Subcutaneous abdominal adipose tissue (tissue), 5 donors: ENCODE results near the gene HMGA1.

Experiments used
- H3K27ac ChIP-seq: one replicate; pipeline ENCODE4 v1.7.0; 2013; ENCODE audit warnings: low read depth, mild to moderate bottlenecking, inconsistent platforms, low read length, moderate library complexity
- H3K27me3 ChIP-seq, 5 donors: one replicate each; pipeline ENCODE4 v1.7.0; 2013; ENCODE audit warnings: low read length in 5 of 5, inconsistent platforms in 1 of 5; ENCODE audit not compliant: control insufficient read depth in 5 of 5, insufficient read depth in 4 of 5
- H3K36me3 ChIP-seq, 5 donors: one replicate each; pipeline ENCODE4 v1.7.0; 2013; ENCODE audit warnings: low read length in 5 of 5; ENCODE audit not compliant: control insufficient read depth in 5 of 5, insufficient read depth in 5 of 5
- H3K4me1 ChIP-seq, 5 donors: one replicate each; pipeline ENCODE4 v1.7.0; 2013; ENCODE audit warnings: low read length in 5 of 5, mild to moderate bottlenecking in 3 of 5, moderate library complexity in 1 of 5; ENCODE audit not compliant: control insufficient read depth in 5 of 5, insufficient read depth in 5 of 5
- H3K4me3 ChIP-seq, 5 donors: one replicate each; pipeline ENCODE4 v1.7.0; 2013; ENCODE audit warnings: low read length in 5 of 5, low read depth in 1 of 5
- H3K9ac ChIP-seq, 5 donors: one replicate each; pipeline ENCODE4 v1.7.0; 2013; ENCODE audit warnings: low read length in 5 of 5, mild to moderate bottlenecking in 4 of 5, moderate library complexity in 3 of 5
- H3K9me3 ChIP-seq, 5 donors: one replicate each; pipeline ENCODE4 v1.7.0; 2013; ENCODE audit warnings: low read length in 5 of 5; ENCODE audit not compliant: control insufficient read depth in 5 of 5
- donor health status: healthy.
- donor health status: healthy.
- donor health status: healthy.
- donor health status: healthy.
- donor health status: healthy.

HMGA1 gene

DNA sequence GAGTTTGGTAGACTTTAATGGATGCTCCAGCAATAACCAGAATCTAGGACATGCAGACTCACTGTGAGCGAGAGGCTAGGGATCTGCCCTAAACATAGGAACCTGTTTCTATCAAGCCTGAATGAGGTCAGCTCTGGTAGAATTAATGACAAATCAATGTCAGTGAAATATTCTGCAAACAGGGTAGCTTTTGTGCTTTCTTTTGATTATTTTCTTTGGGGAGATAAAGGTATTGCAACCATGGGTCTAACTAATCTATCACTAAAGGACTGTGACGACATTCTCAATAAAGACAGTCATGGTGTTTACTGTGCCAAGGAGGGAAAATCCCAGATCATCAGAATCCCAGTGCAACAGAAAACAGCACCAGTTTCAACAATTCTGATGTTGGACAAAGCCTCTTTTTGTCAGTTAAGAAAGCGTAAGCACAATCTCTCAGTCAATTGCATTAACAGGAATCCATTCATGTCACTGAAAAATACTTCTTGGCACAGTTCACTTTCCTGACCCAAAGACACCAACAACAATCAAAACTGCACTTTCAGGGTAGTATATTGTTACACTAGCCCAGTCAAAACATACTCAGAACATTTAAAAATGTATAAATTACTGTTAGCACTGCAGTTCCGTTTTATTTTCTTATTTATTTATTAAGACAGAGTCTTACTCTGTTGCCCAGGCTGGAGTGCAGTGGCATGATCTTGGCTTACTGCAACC is 48.9 kb downstream of the HMGA1 start:
- Histone ChIP-seq H3K4me1 (peaks cover 7 to 60% (median 36%) of the 10 kb centered on the region in 5 donors), H3K27me3 (no peaks in the 10 kb centered on the region), H3K9ac (no peak overlapping the region), H3K27ac (no peak overlapping the region), H3K36me3 (peaks cover 0 to 9% (median 2%) of the 10 kb centered on the region in 5 donors), H3K9me3 (peaks cover 0 to 3% (median 0%) of the 10 kb centered on the region in 5 donors), H3K4me3 (no peak overlapping the region)

DNA sequence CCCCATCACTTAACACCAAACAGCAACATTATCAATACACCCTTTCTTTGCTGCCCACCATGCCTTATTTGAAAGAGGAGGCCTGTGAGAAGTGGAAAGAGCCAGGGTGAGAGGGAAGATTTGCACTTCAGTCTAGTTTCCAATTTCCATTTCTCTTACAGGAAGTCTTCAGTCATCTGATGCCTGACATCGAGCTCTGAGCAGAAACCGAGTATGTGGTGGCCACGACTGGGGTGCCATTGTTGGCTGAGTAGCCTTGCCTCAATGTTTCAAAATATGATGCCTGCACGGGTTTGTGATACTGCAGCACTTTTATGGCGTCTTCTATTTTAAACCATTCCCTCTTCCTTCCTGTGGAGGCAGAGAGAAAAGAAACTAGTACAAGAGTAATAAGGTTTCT is 51.9 kb downstream of the HMGA1 start:
- Histone ChIP-seq H3K27me3 (no peaks in the 10 kb centered on the region), H3K9ac (no peak overlapping the region), H3K4me3 (no peak overlapping the region), H3K4me1 (peaks cover 7 to 46% (median 36%) of the 10 kb centered on the region in 5 donors), H3K27ac (no peak overlapping the region), H3K36me3 (peaks cover 3 to 25% (median 18%) of the 10 kb centered on the region in 5 donors), H3K9me3 (peaks cover 0 to 3% (median 0%) of the 10 kb centered on the region in 5 donors)

DNA sequence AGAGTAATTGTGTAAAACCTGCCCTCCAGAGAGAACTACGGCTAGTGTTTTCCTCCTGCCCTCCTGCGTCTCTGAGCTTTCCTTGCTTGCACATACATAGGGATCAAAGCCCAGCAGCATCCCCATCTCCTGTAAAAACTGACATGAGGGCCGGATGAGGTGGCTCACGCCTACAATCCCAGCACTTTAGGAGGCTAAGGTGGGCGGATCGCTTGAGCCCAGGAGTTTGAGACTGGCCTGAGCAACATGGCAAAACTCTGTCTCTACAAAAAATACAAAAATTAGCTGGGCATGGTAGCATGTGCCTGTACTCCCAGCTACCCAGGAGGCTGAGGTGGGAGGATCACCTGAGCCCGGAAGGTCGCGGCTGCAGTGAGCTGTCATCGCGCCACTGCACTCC is 52.5 kb downstream of the HMGA1 start:
- Histone ChIP-seq H3K4me3 (no peak overlapping the region), H3K36me3 (peaks cover 4 to 30% (median 20%) of the 10 kb centered on the region in 5 donors), H3K27me3 (no peaks in the 10 kb centered on the region), H3K9me3 (peaks cover 0 to 3% (median 0%) of the 10 kb centered on the region in 5 donors), H3K4me1 (peaks cover 7 to 41% (median 32%) of the 10 kb centered on the region in 5 donors), H3K27ac (no peak overlapping the region), H3K9ac (no peak overlapping the region)

GRCh38 chr6:34292954-34293353 is 56.3 kb downstream of the HMGA1 start:
- H3K9ac ChIP-seq = no peak overlapping the region
- H3K27me3 ChIP-seq = no peaks in the 10 kb centered on the region
- H3K36me3 ChIP-seq = peaks cover 4 to 26% (median 20%) of the 10 kb centered on the region in 5 donors
- no peaks in the 10 kb centered on the region for H3K9me3 ChIP-seq
- no peak overlapping the region for H3K27ac ChIP-seq
- H3K4me3 ChIP-seq = no peak overlapping the region
- peaks cover 0 to 13% (median 10%) of the 10 kb centered on the region in 5 donors for H3K4me1 ChIP-seq

GRCh38 chr6:34295721-34296120 is 59.0 kb downstream of the HMGA1 start:
- Histone ChIP-seq H3K9me3 (no peaks in the 10 kb centered on the region), H3K27me3 (no peaks in the 10 kb centered on the region), H3K9ac (no peak overlapping the region), H3K27ac (no peak overlapping the region), H3K4me1 (peaks cover 0 to 4% (median 0%) of the 10 kb centered on the region in 5 donors), H3K36me3 (peaks cover 4 to 26% (median 20%) of the 10 kb centered on the region in 5 donors), H3K4me3 (no peak overlapping the region)
